ENCODE results near the gene ODF2L.

The ODF2L gene

DNA sequence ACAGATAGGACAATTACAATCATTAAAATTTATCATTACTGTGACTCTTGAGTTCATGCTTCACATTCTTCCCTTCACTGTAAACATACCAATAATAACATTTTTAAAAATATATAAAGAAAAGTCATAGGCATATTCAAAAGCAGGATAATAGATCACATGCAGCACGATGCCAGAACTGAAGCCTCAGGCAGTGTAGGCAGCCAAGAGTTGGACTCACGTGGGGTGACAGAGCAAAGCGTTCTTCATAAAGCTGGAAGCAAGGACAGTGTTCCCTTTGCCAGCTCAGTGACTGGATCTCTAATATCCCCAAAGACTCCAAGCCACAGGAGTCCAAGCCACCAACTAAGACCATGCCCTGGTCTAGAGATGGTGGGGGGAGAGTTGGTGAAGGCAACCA lies 77.7 kb downstream of the ODF2L start:
- DNase-seq (ENCODE audit: low read depth): no peak
- TF ChIP-seq, protein P1, sequence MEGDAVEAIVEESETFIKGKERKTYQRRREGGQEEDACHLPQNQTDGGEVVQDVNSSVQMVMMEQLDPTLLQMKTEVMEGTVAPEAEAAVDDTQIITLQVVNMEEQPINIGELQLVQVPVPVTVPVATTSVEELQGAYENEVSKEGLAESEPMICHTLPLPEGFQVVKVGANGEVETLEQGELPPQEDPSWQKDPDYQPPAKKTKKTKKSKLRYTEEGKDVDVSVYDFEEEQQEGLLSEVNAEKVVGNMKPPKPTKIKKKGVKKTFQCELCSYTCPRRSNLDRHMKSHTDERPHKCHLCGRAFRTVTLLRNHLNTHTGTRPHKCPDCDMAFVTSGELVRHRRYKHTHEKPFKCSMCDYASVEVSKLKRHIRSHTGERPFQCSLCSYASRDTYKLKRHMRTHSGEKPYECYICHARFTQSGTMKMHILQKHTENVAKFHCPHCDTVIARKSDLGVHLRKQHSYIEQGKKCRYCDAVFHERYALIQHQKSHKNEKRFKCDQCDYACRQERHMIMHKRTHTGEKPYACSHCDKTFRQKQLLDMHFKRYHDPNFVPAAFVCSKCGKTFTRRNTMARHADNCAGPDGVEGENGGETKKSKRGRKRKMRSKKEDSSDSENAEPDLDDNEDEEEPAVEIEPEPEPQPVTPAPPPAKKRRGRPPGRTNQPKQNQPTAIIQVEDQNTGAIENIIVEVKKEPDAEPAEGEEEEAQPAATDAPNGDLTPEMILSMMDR (IDR thresholded peaks at IDR 0.05; ENCODE audit: low read depth, low read length, missing control alignments): no peak
- no peak overlapping the region for H3K4me3 ChIP-seq (ENCODE audit: low read depth, low read length)
- in situ Hi-C loops (cut with HindIII; ENCODE audit: low sequenced_read_pairs): no loop called here

DNA sequence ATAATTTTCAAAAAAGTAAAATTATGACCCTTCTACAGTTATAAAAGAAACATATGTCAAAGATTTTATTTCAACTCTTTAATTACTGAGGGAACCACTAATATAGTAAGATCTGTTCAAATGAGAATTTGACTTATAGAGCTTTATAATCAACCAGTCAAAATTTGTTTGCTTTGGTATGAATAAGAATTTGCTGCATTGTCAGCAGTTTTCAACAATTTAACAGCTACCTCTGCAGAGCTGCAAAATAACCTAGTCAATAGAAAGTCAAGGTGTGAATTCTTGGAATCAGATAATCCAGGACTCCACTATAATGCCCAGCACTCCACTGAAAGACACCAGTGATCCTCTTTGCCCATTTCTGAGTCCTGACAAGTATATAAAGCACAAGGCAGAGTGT lies 78.2 kb downstream of the ODF2L start:
- TF ChIP-seq, protein P1 (IDR thresholded peaks at IDR 0.05; ENCODE audit: low read depth, low read length, missing control alignments): no peak
- in situ Hi-C loops (cut with HindIII; ENCODE audit: low sequenced_read_pairs): no loop called here
- H3K4me3 ChIP-seq (ENCODE audit: low read depth, low read length): no peak overlapping the region
- no peak for DNase-seq (ENCODE audit: low read depth)

DNA sequence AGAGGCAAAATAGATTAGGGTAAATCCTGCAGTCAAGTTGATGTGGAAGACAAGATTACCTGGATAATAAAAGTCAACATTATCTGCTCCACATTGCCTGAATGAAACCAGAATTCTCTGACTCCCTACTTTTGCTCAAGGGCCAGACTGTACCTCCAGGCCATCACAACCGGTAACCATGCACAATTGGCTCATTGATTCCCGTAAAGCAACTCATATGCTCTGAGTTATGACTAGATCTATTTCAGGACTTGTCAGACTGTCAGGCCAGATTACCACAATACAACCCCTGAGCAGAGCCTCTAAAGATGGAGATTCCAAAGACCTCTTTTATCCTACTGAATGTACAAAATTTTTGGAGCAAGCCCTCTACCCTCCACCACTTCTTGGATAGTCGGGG lies 90.4 kb downstream of the ODF2L start:
- TF ChIP-seq, protein P1 (IDR thresholded peaks at IDR 0.05; ENCODE audit: low read depth, low read length, missing control alignments): no peak
- H3K4me3 ChIP-seq (ENCODE audit: low read depth, low read length): no peak overlapping the region
- in situ Hi-C loops (cut with HindIII; ENCODE audit: low sequenced_read_pairs): no loop called here
- no peak for DNase-seq (ENCODE audit: low read depth)

DNA sequence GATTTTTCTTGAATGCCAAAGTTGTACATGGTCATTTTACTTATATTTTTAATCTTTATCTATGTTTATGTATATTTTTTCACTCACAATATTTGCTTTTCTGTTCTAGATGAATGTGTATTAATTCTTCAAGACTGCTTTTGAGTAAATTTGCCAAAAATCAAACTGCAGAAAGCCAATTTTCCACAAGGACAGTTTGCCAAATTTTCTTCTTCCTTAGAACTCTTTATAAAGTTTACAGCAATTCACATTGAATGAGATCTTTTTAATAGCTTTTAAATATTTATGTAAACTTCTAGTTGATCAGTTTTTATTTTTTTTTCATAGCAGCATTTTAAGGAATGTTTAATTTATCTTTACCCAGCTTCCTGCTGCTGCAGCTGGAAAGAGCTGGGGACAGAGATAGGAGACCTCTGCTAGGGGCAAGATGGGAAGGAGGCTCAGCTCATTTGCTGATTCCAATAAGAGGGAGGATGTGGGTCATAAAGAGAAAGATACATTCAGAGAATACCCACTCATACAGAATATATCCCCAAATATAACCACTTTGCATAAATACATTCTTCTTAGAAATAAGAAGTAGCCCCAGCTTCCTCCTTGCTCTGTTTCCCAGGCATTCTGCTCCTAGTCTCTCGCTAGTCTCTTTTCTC lies 93.0 kb downstream of the ODF2L start:
- in situ Hi-C loops (cut with HindIII; ENCODE audit: low sequenced_read_pairs): no loop called here
- TF ChIP-seq, protein P1 (IDR thresholded peaks at IDR 0.05; ENCODE audit: low read depth, low read length, missing control alignments): no peak
- DNase-seq (ENCODE audit: low read depth): no peak
- no peak overlapping the region for H3K4me3 ChIP-seq (ENCODE audit: low read depth, low read length)
